Urinary bladder (tissue), 4 donors: ENCODE measurements around the gene SPNS2. TPM values are rescaled to one million over a fixed set of nuclear protein-coding genes. Genes with fewer than 3 reads are reported as not detected.
A peak's percentile ranks its signal among the peaks of the same experiment; 100 is the strongest.

ENCODE experiments used
- DNase-seq: peaks from one replicate; pipeline ENCODE4 v3.0.0-alpha.2; 2015; ENCODE audit errors: extremely low spot score
- H3K27ac ChIP-seq: one replicate; pipeline ENCODE4 v1.5.1; 2013; ENCODE audit warnings: low read depth, mild to moderate bottlenecking, moderate library complexity
- H3K36me3 ChIP-seq: one replicate; pipeline ENCODE4 v1.6.1; 2013; ENCODE audit warnings: mild to moderate bottlenecking, moderate library complexity; ENCODE audit not compliant: insufficient read depth
- H3K4me1 ChIP-seq: one replicate; pipeline ENCODE4 v1.6.1; 2013; ENCODE audit warnings: mild to moderate bottlenecking, moderate library complexity; ENCODE audit not compliant: insufficient read depth
- H3K4me3 ChIP-seq: one replicate; pipeline ENCODE4 v1.5.1; 2013; ENCODE audit warnings: low read depth, low read length
- WGBS: extraction: QIAGEN DNeasy Blood & Tissue Kit; methylation state at CpG from one replicate; pipeline ENCODE4 v1.1.7; 2013; 5-methylcytosine and 5-hydroxymethylcytosine counted together
- polyA plus RNA-seq: library from polyadenylated mRNA; stranded (reverse); fragments of 200-250 nt; gene quantifications from one replicate; pipeline ENCODE4 v1.2.3, GENCODE V29; 2013
- total RNA-seq: library from RNA; depleted of rRNA; stranded (reverse); fragments of >200 nt; gene quantifications from one replicate; pipeline ENCODE4 v1.2.3, GENCODE V29; 2014
- donor health status: healthy with polysubstance abuse.
- donor health status: healthy.

SPNS2 gene
- total and polyA plus RNA-seq, 2 donors = 7.5 to 28.2 TPM

- Histone ChIP-seq H3K4me1 (no peaks in the 10 kb centered on the region), H3K27ac (no peak overlapping the region)
Measured at GRCh38 chr17:4537451-4538235, 39.0 kb downstream of the SPNS2 start.

DNA sequence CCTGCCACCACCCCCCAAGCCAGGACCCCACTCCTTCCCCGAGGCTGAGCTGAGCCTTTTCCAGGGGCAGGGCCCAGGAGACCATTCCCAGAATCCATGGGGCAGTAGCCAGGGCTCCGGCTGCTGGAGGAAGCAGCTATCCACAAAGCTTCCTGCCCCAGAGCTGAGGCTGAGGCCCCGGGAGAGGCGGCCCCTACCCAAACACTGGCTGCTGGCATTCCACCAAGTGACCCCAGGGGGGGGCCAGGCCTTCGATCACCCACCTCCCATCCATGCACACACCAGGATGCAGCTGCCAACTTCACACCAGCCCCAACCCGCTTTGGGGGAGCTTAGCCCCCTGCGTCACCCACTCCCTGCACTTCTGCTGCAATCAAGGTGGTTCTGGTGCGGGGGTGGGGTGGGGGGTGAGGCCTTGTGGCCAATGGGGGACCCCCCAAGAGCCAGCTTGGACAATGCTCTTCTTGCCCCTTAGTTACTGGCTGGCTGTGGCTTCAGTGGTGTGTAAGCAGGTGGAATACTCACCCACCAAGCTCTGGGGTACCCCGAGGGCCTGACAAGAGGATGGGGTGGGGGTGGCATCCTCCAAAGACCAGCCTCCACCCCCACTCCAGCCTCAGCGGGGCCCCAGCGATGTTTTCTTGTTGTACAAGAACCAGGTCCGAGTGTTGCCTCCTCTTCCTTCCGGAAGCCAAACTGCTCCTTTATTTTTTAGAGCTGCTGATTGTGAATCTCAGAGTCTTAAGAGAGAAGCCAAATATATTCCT is 39.7 kb downstream of the SPNS2 start:
- Histone ChIP-seq H3K36me3 (peaks cover 8% of the 10 kb centered on the region), H3K4me1 (no peaks in the 10 kb centered on the region), H3K4me3 (no peak overlapping the region), H3K27ac (no peak overlapping the region)
- DNase-seq = no peak
- 77% methylated on average over 13 of the region's 13 CpGs for WGBS

More at GRCh38 chr17:4537451-4538235, 39.0 kb downstream of the SPNS2 start:
- 79% methylated on average over 19 of the region's 19 CpGs for WGBS
- peaks cover 7% of the 10 kb centered on the region for H3K36me3 ChIP-seq
- no peak overlapping the region for H3K4me3 ChIP-seq
- DNase-seq = no peak

- no peak overlapping the region for H3K27ac ChIP-seq
- H3K4me1 ChIP-seq = no peaks in the 10 kb centered on the region
- H3K36me3 ChIP-seq = peaks cover 8% of the 10 kb centered on the region
- WGBS = 88% methylated on average over 8 of the region's 8 CpGs
- DNase-seq = no peak
- H3K4me3 ChIP-seq = no peak overlapping the region
Measured at GRCh38 chr17:4539025-4539424, 40.3 kb downstream of the SPNS2 start.

GRCh38 chr17:4539576-4540223 is 41.0 kb downstream of the SPNS2 start:
- DNase-seq = no peak
- 91% methylated on average over 26 of the region's 26 CpGs for WGBS
- H3K4me1 ChIP-seq = no peaks in the 10 kb centered on the region
- no peak overlapping the region for H3K4me3 ChIP-seq
- H3K36me3 ChIP-seq = peaks cover 8% of the 10 kb centered on the region
- no peak overlapping the region for H3K27ac ChIP-seq

GRCh38 chr17:4540224-4540651 is 41.6 kb downstream of the SPNS2 start:
- H3K36me3 ChIP-seq = peaks cover 9% of the 10 kb centered on the region
- H3K27ac ChIP-seq = no peak overlapping the region
- no peaks in the 10 kb centered on the region for H3K4me1 ChIP-seq
- DNase-seq = no peak
- H3K4me3 ChIP-seq = no peak overlapping the region
- 81% methylated on average over 14 of the region's 14 CpGs for WGBS

- 75% methylated on average over 15 of the region's 15 CpGs for WGBS
- Histone ChIP-seq H3K27ac (no peak overlapping the region), H3K4me1 (no peaks in the 10 kb centered on the region), H3K4me3 (no peak overlapping the region), H3K36me3 (peaks cover 9% of the 10 kb centered on the region)
- no peak for DNase-seq
Measured at GRCh38 chr17:4540687-4541327, 42.1 kb downstream of the SPNS2 start.

- no peak overlapping the region for H3K4me3 ChIP-seq
- H3K36me3 ChIP-seq = peaks cover 9% of the 10 kb centered on the region
- DNase-seq = no peak
- 84% methylated on average over 29 of the region's 29 CpGs for WGBS
- peak overlapping the region; percentile 11 for H3K27ac ChIP-seq
- no peaks in the 10 kb centered on the region for H3K4me1 ChIP-seq
Measured at GRCh38 chr17:4541328-4542002, 42.8 kb downstream of the SPNS2 start.

- no peaks in the 10 kb centered on the region for H3K4me1 ChIP-seq
- peaks cover 11% of the 10 kb centered on the region for H3K36me3 ChIP-seq
- H3K27ac ChIP-seq = peak overlapping the region; percentile 11
- WGBS = 94% methylated on average over 14 of the region's 14 CpGs
- DNase-seq = no peak
- H3K4me3 ChIP-seq = no peak overlapping the region
Measured at GRCh38 chr17:4542003-4542725, 43.5 kb downstream of the SPNS2 start.

DNA sequence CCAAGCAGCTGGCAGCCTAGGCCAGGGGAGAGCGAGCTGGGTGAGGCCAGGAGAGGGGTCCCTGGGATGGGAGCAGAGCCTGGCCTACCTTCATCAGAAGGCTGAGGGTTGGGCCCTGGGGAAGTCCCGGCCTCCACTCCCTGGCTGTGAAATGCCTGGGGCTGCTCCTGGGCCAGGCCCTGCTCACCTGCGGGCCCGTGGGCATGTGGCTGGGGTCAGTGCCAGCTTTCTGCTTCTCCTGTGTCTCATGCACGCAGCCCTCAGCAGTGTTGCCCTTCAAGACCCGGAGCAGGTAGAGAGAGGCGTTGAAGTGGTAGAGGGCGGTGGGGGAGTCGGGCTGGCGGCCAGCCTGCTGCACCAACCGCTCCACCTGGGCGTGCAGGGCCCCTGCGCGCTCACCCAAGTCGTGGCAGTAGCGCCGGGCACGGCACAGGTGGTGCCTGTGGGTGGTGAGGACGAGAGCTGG is 44.1 kb downstream of the SPNS2 start:
- no peak for DNase-seq
- Histone ChIP-seq H3K4me1 (no peaks in the 10 kb centered on the region), H3K36me3 (peaks cover 11% of the 10 kb centered on the region), H3K27ac (no peak overlapping the region), H3K4me3 (no peak overlapping the region)
- WGBS = 95% methylated on average over 19 of the region's 19 CpGs

- 87% methylated on average over 19 of the region's 19 CpGs for WGBS
- DNase-seq = no peak
- peaks cover 11% of the 10 kb centered on the region for H3K36me3 ChIP-seq
- no peak overlapping the region for H3K27ac ChIP-seq
- H3K4me1 ChIP-seq = no peaks in the 10 kb centered on the region
- H3K4me3 ChIP-seq = no peak overlapping the region
Measured at GRCh38 chr17:4543557-4544026, 44.9 kb downstream of the SPNS2 start.

GRCh38 chr17:4544135-4544950 is 45.7 kb downstream of the SPNS2 start:
- WGBS = 93% methylated on average over 37 of the region's 37 CpGs
- no peak for DNase-seq
- no peak overlapping the region for H3K27ac ChIP-seq
- no peak overlapping the region for H3K4me3 ChIP-seq
- H3K36me3 ChIP-seq = peaks cover 13% of the 10 kb centered on the region
- H3K4me1 ChIP-seq = no peaks in the 10 kb centered on the region

DNA sequence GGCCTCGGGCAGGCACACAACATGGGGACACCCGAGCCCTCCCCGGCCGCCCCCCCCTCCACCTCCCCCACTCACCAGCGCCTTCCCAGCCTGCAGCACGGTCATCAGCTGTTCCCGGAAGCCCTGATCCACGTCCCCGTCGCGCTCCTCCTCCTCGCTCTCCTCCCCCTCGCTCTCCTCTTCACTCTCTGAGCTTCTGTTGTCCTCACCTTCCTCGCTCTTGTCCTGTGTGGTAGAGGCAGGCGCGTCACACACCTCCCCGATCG is 46.2 kb downstream of the SPNS2 start:
- Histone ChIP-seq H3K4me1 (no peaks in the 10 kb centered on the region), H3K27ac (no peak overlapping the region), H3K36me3 (peaks cover 13% of the 10 kb centered on the region), H3K4me3 (no peak overlapping the region)
- DNase-seq = no peak
- 82% methylated on average over 18 of the region's 18 CpGs for WGBS
